Caco-2 (cell line): ENCODE measurements around the gene TUBA1C. TPM values are rescaled to one million over a fixed set of nuclear protein-coding genes. Genes with fewer than 3 reads are reported as not detected.

Experiments
- BruUV-seq: library from RNA; stranded (reverse); fragments of 400-500 nt; replicated peaks from 2 replicates; lab custom pipeline; 2021; lab: Mats Ljungman, UMichigan
- CTCF ChIA-PET: fragments of 300-600 bp; sonication (Branson Sonifier 250); formaldehyde crosslinking; loops from one replicate; lab custom pipeline; 2022; ENCODE audit warnings: antibody characterized with exemption; lab: Charles Lee
- POLR2A ChIA-PET: fragments of 300-600 bp; sonication (Branson Sonifier 250); formaldehyde crosslinking; loops from one replicate; lab custom pipeline; 2022; ENCODE audit warnings: antibody characterized with exemption; lab: Charles Lee
- DNase-seq, 2 experiments: peaks; one replicate each; pipeline versions ENCODE4 v3.0.0 to v3.0.0-alpha.2; 2020 to 2022
- H3K27me3 ChIP-seq: replicated peaks from 2 replicates; pipeline ENCODE4 v1.6.0; 2011; ENCODE audit warnings: low read length; ENCODE audit not compliant: control insufficient read depth, insufficient read depth
- H3K36me3 ChIP-seq: 2 replicates; pipeline ENCODE4 v1.5.1; 2011; ENCODE audit warnings: low read length; ENCODE audit not compliant: control insufficient read depth, insufficient read depth
- H3K4me1 ChIP-seq: fragments of 250-450 bp; sonication (Bioruptor Pico); 2 replicates; pipeline ENCODE4 v1.5.1; 2020; ENCODE audit warnings: mild to moderate bottlenecking
- H3K4me3 ChIP-seq: 2 replicates; pipeline ENCODE4 v1.5.1; 2011; ENCODE audit warnings: low read depth, mild to moderate bottlenecking, control low read depth, low read length
- H3K9me3 ChIP-seq: fragments of 250-450 bp; sonication (Bioruptor Pico); 2 replicates; pipeline ENCODE4 v1.5.1; 2020; ENCODE audit warnings: mild to moderate bottlenecking, moderate library complexity
- H3K27ac Mint-ChIP-seq: one replicate; pipeline ENCODE4 v1.8.0; 2022; ENCODE audit warnings: mixed read lengths; ENCODE audit not compliant: unreplicated experiment
- H3K27me3 Mint-ChIP-seq: one replicate; pipeline ENCODE4 v1.8.0; 2022; ENCODE audit warnings: mixed read lengths; ENCODE audit not compliant: insufficient read depth, unreplicated experiment
- H3K36me3 Mint-ChIP-seq: one replicate; pipeline ENCODE4 v1.8.0; 2022; ENCODE audit warnings: mild to moderate bottlenecking, mixed read lengths; ENCODE audit not compliant: insufficient read depth, unreplicated experiment
- H3K4me1 Mint-ChIP-seq: one replicate; pipeline ENCODE4 v1.8.0; 2022; ENCODE audit warnings: low read depth, mixed read lengths; ENCODE audit not compliant: unreplicated experiment
- H3K4me3 Mint-ChIP-seq: one replicate; pipeline ENCODE4 v1.8.0; 2022; ENCODE audit warnings: mild to moderate bottlenecking, moderate library complexity, mixed read lengths; ENCODE audit not compliant: unreplicated experiment
- H3K9me3 Mint-ChIP-seq: one replicate; pipeline ENCODE4 v1.8.0; 2022; ENCODE audit warnings: mixed read lengths; ENCODE audit not compliant: unreplicated experiment
- CTCF ChIP-seq, 2 experiments: fragments of 200-600 bp in 1 of 2; IDR thresholded peaks; 1 replicate in 1 of 2; 2 replicates in 1 of 2; pipeline versions ENCODE4 v1.5.1 to v1.8.0; 2011 to 2022; ENCODE audit warnings: antibody characterized with exemption in 1 of 2, control low read depth in 1 of 2, inconsistent platforms in 1 of 2, low read depth in 1 of 2, low read length in 1 of 2, mild to moderate bottlenecking in 1 of 2, moderate library complexity in 1 of 2; ENCODE audit not compliant: insufficient read depth in 1 of 2, severe bottlenecking in 1 of 2, unreplicated experiment in 1 of 2
- intact Hi-C: fragments of 100-400 bp; cut with micrococcal nuclease; formaldehyde crosslinking; loops from one replicate; pipeline ENCODE4 v1.10.0; 2022; ENCODE audit not compliant: unreplicated experiment
- total RNA-seq: library from RNA; stranded (reverse); gene quantifications from 2 replicates; pipeline ENCODE4 v1.2.3, GENCODE V29; 2022

Gene TUBA1C
- total RNA-seq, 1 experiment from 2014 or later = 638 TPM

GRCh38 chr12:49284672-49285071, 19.8 kb downstream of the TUBA1C start:
- no peaks in the 10 kb centered on the region for H3K9me3 ChIP-seq
- POLR2A ChIA-PET = no interaction called here
- TF ChIP-seq CTCF (IDR thresholded peaks at IDR 0.05; ENCODE audit: insufficient read depth in 1 of 2, low read depth in 1 of 2, low read length in 1 of 2, severe bottlenecking in 1 of 2, unreplicated experiment in 1 of 2) = no peak
- intact Hi-C loops = no loop called here
- no TSS peak for BruUV-seq
- no peaks in the 10 kb centered on the region for H3K27me3 ChIP-seq
- H3K4me3 ChIP-seq = no peak overlapping the region
- H3K4me1 ChIP-seq = peaks cover 13% of the 10 kb centered on the region
- Mint-ChIP-seq H3K4me3 (no peak overlapping the region), H3K27me3 (peaks cover 3% of the 10 kb centered on the region), H3K27ac (no peak overlapping the region), H3K9me3 (no peaks in the 10 kb centered on the region), H3K4me1 (peaks cover 19% of the 10 kb centered on the region), H3K36me3 (no peaks in the 10 kb centered on the region)
- CTCF ChIA-PET = interaction anchor here (2.1 kb wide), 1 partner anchor 13 kb away, joined by 8 read pairs; no protein-coding TSS in a partner anchor
- no peaks in the 10 kb centered on the region for H3K36me3 ChIP-seq
- DNase-seq = peak in 1 of 2 experiments; percentile 16

- no TSS peak for BruUV-seq
- no peaks in the 10 kb centered on the region for H3K36me3 ChIP-seq
- H3K4me3 ChIP-seq = no peak overlapping the region
- Mint-ChIP-seq H3K4me3 (no peak overlapping the region), H3K36me3 (no peaks in the 10 kb centered on the region), H3K27ac (no peak overlapping the region), H3K9me3 (no peaks in the 10 kb centered on the region), H3K27me3 (peaks cover 3% of the 10 kb centered on the region), H3K4me1 (peaks cover 6% of the 10 kb centered on the region)
- H3K4me1 ChIP-seq = peaks cover 5% of the 10 kb centered on the region; the same call in 1 of the 2 replicates
- DNase-seq = no peak
- H3K27me3 ChIP-seq = no peaks in the 10 kb centered on the region
- POLR2A ChIA-PET = no interaction called here
- intact Hi-C loops = loop anchor here (1.0 to 2.0 kb wide), 5 partner anchors 9 to 226 kb away; partner anchors contain the start of genes DNAJC22 and TROAP
- CTCF ChIA-PET = interaction anchor here (1.1 to 2.4 kb wide), 10 partner anchors 10 to 293 kb away, joined by 3 to 41 read pairs (median 10); partner anchors contain the start of genes C1QL4 and TROAP
- no peak for TF ChIP-seq CTCF (IDR thresholded peaks at IDR 0.05; ENCODE audit: insufficient read depth in 1 of 2, low read depth in 1 of 2, low read length in 1 of 2, severe bottlenecking in 1 of 2, unreplicated experiment in 1 of 2)
- H3K9me3 ChIP-seq = no peaks in the 10 kb centered on the region
Observed at GRCh38 chr12:49287876-49288275, 23.0 kb downstream of the TUBA1C start.

- Mint-ChIP-seq H3K36me3 (no peaks in the 10 kb centered on the region), H3K27me3 (peaks cover 3% of the 10 kb centered on the region), H3K4me3 (no peak overlapping the region), H3K9me3 (no peaks in the 10 kb centered on the region), H3K27ac (no peak overlapping the region), H3K4me1 (peaks cover 6% of the 10 kb centered on the region)
- H3K4me1 ChIP-seq = peaks cover 3% of the 10 kb centered on the region; the same call in 1 of the 2 replicates
- POLR2A ChIA-PET = interaction anchor here (0.5 to 0.9 kb wide), 2 partner anchors 35 to 68 kb away, joined by 3 read pairs; partner anchors contain the start of gene TROAP
- CTCF ChIA-PET = interaction anchor here (0.6 to 2.4 kb wide), 15 partner anchors 9 to 292 kb away, joined by 3 to 41 read pairs (median 7); partner anchors contain the start of genes C1QL4 and TROAP
- no TSS peak for BruUV-seq
- H3K36me3 ChIP-seq = no peaks in the 10 kb centered on the region
- peak; percentile 77 to 96 for TF ChIP-seq CTCF (IDR thresholded peaks at IDR 0.05; ENCODE audit: insufficient read depth in 1 of 2, low read depth in 1 of 2, low read length in 1 of 2, severe bottlenecking in 1 of 2, unreplicated experiment in 1 of 2)
- H3K9me3 ChIP-seq = no peaks in the 10 kb centered on the region
- no peak overlapping the region for H3K4me3 ChIP-seq
- H3K27me3 ChIP-seq = no peaks in the 10 kb centered on the region
- intact Hi-C loops = loop anchor here (1.0 to 2.0 kb wide), 5 partner anchors 9 to 226 kb away; partner anchors contain the start of genes DNAJC22 and TROAP
- peak in 1 of 2 experiments; percentile 75 for DNase-seq
Observed at GRCh38 chr12:49288412-49288853, 23.6 kb downstream of the TUBA1C start.
